Fibroblast of mammary gland (primary cell): ENCODE results near the gene SYNCRIP.

Experiments used
- DNase-seq: peaks from one replicate; pipeline ENCODE4 v3.0.0-alpha.2; 2010; ENCODE audit warnings: low read depth
- H3K4me3 ChIP-seq: 2 replicates; pipeline ENCODE4 v1.5.1; 2011; ENCODE audit warnings: low read depth, mild to moderate bottlenecking, low read length, moderate library complexity; ENCODE audit not compliant: control insufficient read depth
- CTCF ChIP-seq: conservative IDR thresholded peaks from 2 replicates; pipeline ENCODE4 v1.5.1; 2011; ENCODE audit warnings: low read depth, low read length, inconsistent platforms; ENCODE audit not compliant: control insufficient read depth, insufficient read depth

SYNCRIP gene

GRCh38 chr6:85680388-85680787 lies 37.7 kb upstream of the SYNCRIP start:
- peak; percentile 7 for DNase-seq
- no peak for TF ChIP-seq CTCF
- peak overlapping the region; percentile 65 for H3K4me3 ChIP-seq

GRCh38 chr6:85679445-85680123 lies 36.9 kb upstream of the SYNCRIP start:
- DNase-seq = peak; percentile 18
- no peak for TF ChIP-seq CTCF
- peak overlapping the region; percentile 65 for H3K4me3 ChIP-seq

GRCh38 chr6:85678602-85679444 lies 36.1 kb upstream of the SYNCRIP start:
- no peak for TF ChIP-seq CTCF
- peak overlapping the region; percentile 99 for H3K4me3 ChIP-seq
- DNase-seq = peak; percentile 98

GRCh38 chr6:85678026-85678601 lies 35.4 kb upstream of the SYNCRIP start:
- no peak for TF ChIP-seq CTCF
- peak overlapping the region; percentile 99 for H3K4me3 ChIP-seq
- DNase-seq = peak; percentile 8

- no peak for TF ChIP-seq CTCF
- peak; percentile 24 for DNase-seq
- H3K4me3 ChIP-seq = peak overlapping the region; percentile 99
These were observed 34.7 kb upstream of the SYNCRIP start for GRCh38 chr6:85677234-85677956.

- peak overlapping the region; percentile 99 for H3K4me3 ChIP-seq
- no peak for TF ChIP-seq CTCF
- DNase-seq = peak; percentile 49
These were observed 33.5 kb upstream of the SYNCRIP start for GRCh38 chr6:85676086-85676729.
